Choroid plexus epithelial cell (primary cell): Measurements from ENCODE around the gene A1CF.
A peak's percentile ranks its signal among the peaks of the same experiment; 100 is the strongest.

Experiments
- DNase-seq: peaks from one replicate; pipeline ENCODE4 v3.0.0-alpha.2; 2010; ENCODE audit warnings: low read depth
- H3K4me3 ChIP-seq: 2 replicates; pipeline ENCODE4 v1.5.1; 2011; ENCODE audit warnings: low read depth, mild to moderate bottlenecking, control low read depth, low read length, moderate library complexity
- TF ChIP-seq, protein P1 (sequence below): conservative IDR thresholded peaks from 2 replicates; pipeline ENCODE4 v1.5.1; 2011; ENCODE audit warnings: low read depth, mild to moderate bottlenecking, control low read depth, inconsistent platforms, low read length, moderate library complexity

The A1CF gene

GRCh38 chr10:50850578-50851230 lies 34.7 kb downstream of the A1CF start:
- peak; percentile 8 for DNase-seq
- no peak overlapping the region for H3K4me3 ChIP-seq
- TF ChIP-seq, protein P1, sequence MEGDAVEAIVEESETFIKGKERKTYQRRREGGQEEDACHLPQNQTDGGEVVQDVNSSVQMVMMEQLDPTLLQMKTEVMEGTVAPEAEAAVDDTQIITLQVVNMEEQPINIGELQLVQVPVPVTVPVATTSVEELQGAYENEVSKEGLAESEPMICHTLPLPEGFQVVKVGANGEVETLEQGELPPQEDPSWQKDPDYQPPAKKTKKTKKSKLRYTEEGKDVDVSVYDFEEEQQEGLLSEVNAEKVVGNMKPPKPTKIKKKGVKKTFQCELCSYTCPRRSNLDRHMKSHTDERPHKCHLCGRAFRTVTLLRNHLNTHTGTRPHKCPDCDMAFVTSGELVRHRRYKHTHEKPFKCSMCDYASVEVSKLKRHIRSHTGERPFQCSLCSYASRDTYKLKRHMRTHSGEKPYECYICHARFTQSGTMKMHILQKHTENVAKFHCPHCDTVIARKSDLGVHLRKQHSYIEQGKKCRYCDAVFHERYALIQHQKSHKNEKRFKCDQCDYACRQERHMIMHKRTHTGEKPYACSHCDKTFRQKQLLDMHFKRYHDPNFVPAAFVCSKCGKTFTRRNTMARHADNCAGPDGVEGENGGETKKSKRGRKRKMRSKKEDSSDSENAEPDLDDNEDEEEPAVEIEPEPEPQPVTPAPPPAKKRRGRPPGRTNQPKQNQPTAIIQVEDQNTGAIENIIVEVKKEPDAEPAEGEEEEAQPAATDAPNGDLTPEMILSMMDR: no peak

GRCh38 chr10:50846753-50847152 lies 38.7 kb downstream of the A1CF start:
- TF ChIP-seq, protein P1: no peak
- no peak overlapping the region for H3K4me3 ChIP-seq
- peak; percentile 89 for DNase-seq

- no peak overlapping the region for H3K4me3 ChIP-seq
- TF ChIP-seq, protein P1: no peak
- DNase-seq: no peak
Observed at GRCh38 chr10:50837095-50837494, 48.3 kb downstream of the A1CF start.

DNA sequence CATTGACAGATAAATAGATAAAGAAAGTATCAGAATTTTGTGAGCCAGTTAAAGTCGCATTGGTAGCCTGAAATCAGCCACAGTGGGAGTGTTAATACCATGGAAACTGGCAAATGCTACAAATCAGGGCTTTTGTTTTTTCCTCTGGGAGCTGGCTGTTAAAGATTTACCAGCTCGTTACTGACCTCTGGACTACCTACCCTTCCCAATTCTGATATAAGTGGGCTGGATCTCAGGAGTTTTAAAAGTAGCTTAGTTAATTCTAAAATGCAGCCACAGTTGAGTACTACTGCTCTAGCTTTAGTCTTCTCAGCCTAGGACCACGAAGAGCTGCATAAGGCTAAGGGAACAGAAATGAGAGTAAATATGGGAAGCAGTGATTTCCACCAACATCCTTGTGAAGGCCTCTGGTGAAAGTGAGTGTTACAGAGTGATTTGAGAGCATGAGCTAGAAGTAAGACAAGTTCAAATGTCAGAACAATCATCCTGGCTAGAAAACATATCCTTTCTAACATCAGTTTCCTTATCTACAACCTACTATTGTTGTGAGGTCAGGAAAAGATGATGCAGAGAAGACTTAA lies 53.2 kb downstream of the A1CF start:
- TF ChIP-seq, protein P1: no peak
- DNase-seq: no peak
- H3K4me3 ChIP-seq: no peak overlapping the region

- no peak for DNase-seq
- TF ChIP-seq, protein P1: no peak
- H3K4me3 ChIP-seq: no peak overlapping the region
Observed at GRCh38 chr10:50830066-50830465, 55.4 kb downstream of the A1CF start.

- TF ChIP-seq, protein P1: no peak
- DNase-seq: no peak
Observed at GRCh38 chr10:50824782-50825181, 60.6 kb downstream of the A1CF start.

DNA sequence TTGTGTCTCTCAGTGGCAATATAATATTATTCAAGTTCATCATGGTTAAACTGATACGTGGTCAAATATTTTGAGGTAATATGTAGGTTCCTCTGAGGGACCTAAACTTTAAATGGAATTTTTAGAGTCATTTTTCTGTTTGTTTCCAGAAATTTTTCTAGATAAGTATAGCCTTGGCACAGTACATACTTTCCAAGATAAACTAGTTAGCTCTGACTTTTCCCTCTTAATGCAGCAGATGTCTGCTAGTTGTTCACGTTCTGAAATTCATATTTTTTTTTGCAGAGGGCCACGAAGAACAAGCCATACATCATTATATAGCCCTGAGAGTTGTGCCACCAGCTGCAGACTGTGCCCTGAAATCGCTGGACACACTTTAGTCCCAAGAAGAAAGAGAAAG lies 61.6 kb downstream of the A1CF start:
- TF ChIP-seq, protein P1: no peak
- H3K4me3 ChIP-seq: no peak overlapping the region
- no peak for DNase-seq

More at GRCh38 chr10:50824782-50825181, 60.6 kb downstream of the A1CF start:
- H3K4me3 ChIP-seq: no peak overlapping the region
